NCI-H226 (cell line): ENCODE data around the gene GHRHR.
A peak's percentile ranks its signal among the peaks of the same experiment; 100 is the strongest.

Source experiments
- DNase-seq: peaks from one replicate; pipeline ENCODE4 v3.0.0-alpha.2; 2015

GHRHR gene

GRCh38 chr7:30928254-30928872 lies 35.4 kb upstream of the GHRHR start:
- DNase-seq, result no peak

- no peak for DNase-seq
These were observed 34.1 kb upstream of the GHRHR start for GRCh38 chr7:30929686-30930085.

- no peak for DNase-seq
These were observed 33.1 kb upstream of the GHRHR start for GRCh38 chr7:30930621-30931020.

- DNase-seq, result no peak
These were observed 32.4 kb upstream of the GHRHR start for GRCh38 chr7:30931161-30931928.

- DNase-seq, result no peak
These were observed 31.7 kb upstream of the GHRHR start for GRCh38 chr7:30931929-30932540.

DNA sequence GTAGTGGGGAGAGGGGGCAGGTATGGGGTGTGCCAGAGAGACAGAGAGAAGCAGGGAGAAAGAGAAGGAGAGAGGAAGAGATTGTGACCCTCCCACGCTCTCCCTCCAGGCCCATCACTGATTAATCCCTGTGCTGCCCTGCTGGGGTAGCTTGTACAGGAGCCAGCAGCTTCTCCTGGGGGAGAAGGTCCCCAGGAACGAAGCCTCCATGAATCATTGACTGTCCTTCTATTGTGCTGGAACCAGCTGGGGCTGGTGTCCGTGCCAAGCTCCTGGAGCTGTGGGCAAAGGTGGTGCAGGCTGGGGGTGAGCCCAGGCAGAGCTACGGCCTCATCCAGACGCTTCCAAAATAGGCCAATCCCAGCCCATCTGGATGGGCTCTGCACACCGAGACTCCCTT lies 31.2 kb upstream of the GHRHR start:
- no peak for DNase-seq

- DNase-seq, result no peak
These were observed 30.4 kb upstream of the GHRHR start for GRCh38 chr7:30933124-30933974.

DNA sequence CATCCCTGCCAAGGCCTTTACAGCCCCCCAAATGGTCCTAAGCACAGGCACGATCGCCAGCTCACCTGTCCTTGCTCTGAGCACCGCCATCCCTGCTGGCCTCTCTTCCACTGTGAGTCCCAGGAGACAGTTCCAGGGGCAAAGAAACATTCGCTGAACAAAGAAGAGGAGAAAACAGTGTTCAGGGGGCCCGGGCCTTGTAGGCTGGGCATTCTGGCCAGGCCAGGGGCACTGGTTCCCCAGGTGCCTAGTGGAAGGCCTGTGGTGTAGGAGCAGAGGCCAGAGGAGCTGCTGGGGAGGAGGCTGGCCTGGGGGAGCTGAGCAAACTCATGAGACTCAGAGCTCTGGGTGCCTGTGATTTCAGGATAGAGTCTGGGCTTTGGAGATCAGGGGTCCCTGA lies 29.5 kb upstream of the GHRHR start:
- no peak for DNase-seq

GRCh38 chr7:30934732-30935568 lies 28.8 kb upstream of the GHRHR start:
- no peak for DNase-seq

GRCh38 chr7:30935569-30935877 lies 28.2 kb upstream of the GHRHR start:
- no peak for DNase-seq

GRCh38 chr7:30936650-30937245 lies 27.0 kb upstream of the GHRHR start:
- no peak for DNase-seq

DNA sequence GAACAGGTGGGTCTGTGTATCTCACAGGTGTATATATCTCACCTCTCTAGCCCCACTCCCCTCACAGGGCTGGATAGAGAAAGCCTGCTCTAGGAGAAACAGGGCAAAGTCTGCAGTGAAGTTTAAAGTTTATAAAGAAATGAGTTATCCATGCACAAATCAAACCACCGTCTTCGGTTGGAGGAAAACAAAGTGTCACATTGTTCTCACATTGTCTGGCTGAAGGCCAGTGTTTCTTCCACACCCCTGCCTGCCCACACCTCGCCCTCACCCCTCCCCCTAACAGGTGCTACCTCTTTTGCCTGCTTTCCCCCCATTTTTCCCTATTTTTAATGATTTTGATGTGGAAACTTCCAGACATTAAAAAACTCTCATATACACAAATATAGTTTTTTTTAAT lies 26.3 kb upstream of the GHRHR start:
- no peak for DNase-seq

GRCh38 chr7:30938435-30939316 lies 25.1 kb upstream of the GHRHR start:
- DNase-seq, result peak; percentile 70

GRCh38 chr7:30941582-30942323 lies 22.0 kb upstream of the GHRHR start:
- DNase-seq, result no peak

DNA sequence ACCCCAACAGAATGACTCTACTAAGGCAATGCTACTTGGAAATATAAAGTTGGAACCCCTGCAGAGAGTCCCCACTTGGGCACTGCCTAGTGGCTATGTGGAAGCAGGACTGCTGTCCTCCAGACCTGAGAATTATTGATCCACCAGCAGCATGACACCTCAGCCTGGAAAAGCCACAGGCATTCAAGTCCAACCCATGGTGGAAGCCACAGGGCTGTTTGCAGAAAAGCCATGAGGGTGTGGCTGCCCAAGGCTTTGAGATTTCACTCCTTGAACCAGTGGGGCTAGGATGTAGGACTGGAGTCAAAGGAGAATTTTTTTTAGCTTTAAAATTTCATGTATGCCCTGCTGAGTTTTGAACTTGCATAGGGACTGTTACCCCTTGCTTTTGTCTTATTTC lies 13.6 kb upstream of the GHRHR start:
- DNase-seq, result no peak

DNA sequence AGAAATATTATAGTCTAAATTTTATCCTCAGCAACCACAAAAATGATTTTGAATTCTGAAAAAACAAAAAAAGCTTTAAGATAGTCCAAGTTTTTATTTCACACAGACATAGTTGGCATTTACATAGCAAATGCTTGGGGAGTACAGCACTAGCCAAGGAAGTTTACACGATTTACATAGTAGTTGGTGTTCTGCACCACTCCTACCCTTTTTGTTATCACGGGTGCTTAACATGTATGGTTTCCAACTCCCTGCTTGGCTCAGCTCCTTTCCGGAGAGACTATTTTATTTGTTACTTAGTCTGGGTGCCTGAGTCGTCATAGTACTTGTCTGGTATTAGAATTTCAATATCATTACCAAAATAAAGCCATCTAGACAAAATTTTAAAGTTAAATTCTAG lies 8.8 kb upstream of the GHRHR start:
- DNase-seq, result no peak

DNA sequence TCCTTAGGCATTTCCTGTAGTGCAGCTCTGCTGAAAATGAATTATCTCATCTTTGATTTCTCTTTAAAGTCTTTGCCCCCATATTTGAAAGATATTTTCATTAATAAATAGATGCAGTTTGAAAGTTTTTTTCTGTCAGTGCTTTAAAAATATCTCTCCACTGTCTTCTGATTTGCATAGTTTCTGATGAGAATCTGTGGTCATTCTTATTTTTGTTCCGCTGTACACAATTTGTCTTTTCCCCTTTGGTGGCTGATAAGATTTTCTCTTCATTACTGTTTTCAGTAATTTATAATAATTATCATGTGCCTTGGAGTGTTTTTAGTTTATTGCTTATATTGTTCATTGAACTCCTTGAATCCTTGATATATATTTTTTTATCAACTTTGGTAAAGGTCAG lies 7.0 kb upstream of the GHRHR start:
- DNase-seq, result no peak

DNA sequence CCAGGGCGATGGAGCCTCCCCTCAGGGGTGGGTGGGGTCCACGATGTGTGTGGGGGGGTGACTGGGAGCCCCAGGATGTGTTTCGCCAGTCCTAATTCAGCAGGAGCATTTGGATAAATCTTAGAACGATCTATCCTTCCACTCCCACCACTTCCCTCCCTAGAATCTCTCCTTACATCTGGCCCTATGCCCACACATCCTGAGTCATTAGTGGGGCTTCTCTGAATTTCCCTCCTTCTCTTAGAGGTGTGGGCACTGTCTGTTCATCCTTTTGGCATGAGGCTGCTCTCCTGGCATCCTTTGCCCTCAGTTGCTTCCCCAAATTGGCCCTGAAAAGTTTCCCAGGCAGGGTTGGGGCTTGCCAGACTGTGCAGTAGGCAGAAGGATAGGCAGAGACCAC lies 1.6 kb downstream of the GHRHR start:
- DNase-seq, result peak; percentile 58

GRCh38 chr7:30965883-30966282 lies 2.1 kb downstream of the GHRHR start:
- DNase-seq, result no peak

- no peak for DNase-seq
These were observed 4.5 kb downstream of the GHRHR start for GRCh38 chr7:30968294-30968693.
